Nephron progenitor cell (in vitro differentiated cells): Measurements from ENCODE around the gene NCOA6.

Experiments
- DNase-seq: peaks from one replicate; pipeline ENCODE4 v3.0.0; 2021
- H3K27ac Mint-ChIP-seq: 2 replicates; pipeline ENCODE4 v1.8.0; 2021; ENCODE audit warnings: mild to moderate bottlenecking, moderate library complexity, mixed read lengths
- H3K27me3 Mint-ChIP-seq: 2 replicates; pipeline ENCODE4 v1.8.0; 2021; ENCODE audit warnings: mild to moderate bottlenecking, low read depth, mixed read lengths; ENCODE audit not compliant: poor library complexity
- H3K36me3 Mint-ChIP-seq: 2 replicates; pipeline ENCODE4 v1.8.0; 2021; ENCODE audit warnings: low read depth, mixed read lengths
- H3K4me1 Mint-ChIP-seq: 2 replicates; pipeline ENCODE4 v1.8.0; 2021; ENCODE audit warnings: mixed read lengths
- H3K4me3 Mint-ChIP-seq: 2 replicates; pipeline ENCODE4 v1.8.0; 2021; ENCODE audit warnings: mild to moderate bottlenecking, moderate library complexity, mixed read lengths
- H3K9me3 Mint-ChIP-seq: 2 replicates; pipeline ENCODE4 v1.8.0; 2021; ENCODE audit warnings: mild to moderate bottlenecking, moderate library complexity, mixed read lengths
- TF ChIP-seq, protein P1 (sequence below): fragments of 200-600 bp; sonication (generic); IDR thresholded peaks from 2 replicates; pipeline ENCODE4 v1.5.0; 2021; ENCODE audit warnings: antibody characterized with exemption

Gene NCOA6

DNA sequence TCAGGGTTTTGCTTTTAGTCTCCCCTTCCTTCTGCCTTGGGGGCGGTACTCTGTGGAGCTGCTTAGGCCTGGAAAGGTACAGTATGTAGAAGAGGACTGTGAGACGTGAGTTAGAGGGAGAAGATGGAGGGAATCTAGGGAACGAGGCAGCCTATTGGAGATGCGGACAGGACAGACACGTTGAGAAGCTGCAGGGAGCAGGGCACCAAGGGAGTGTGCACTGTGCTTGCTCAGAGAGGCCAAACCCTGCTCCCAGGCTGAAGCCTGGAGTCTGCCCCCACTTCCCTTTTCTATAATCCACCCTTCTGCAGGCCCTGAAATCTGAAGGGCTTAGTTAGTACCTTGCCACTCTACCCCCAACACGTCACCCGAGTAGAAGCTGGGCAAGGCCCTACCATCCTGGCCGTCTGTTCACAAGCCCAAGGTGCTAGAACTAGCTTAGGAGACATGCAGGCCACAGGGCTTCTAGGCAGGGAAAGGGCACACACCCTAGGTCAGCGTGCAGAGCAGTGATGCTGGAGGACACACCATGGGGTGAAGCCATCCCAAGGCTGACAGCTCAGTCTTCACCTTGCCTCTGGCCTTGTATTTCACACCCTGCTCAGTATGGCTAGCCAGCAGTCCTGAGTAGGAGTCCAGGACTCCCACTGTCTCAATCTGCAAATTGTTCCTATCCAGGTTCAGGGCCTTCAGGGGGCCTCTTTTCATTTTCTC, 114.4 kb downstream of the NCOA6 start:
- no peak for DNase-seq
- no peak overlapping the region for H3K27ac Mint-ChIP-seq
- peaks cover 28% of the 10 kb centered on the region for H3K4me1 Mint-ChIP-seq
- peaks cover 20% of the 10 kb centered on the region for H3K36me3 Mint-ChIP-seq
- H3K4me3 Mint-ChIP-seq: peak overlapping the region; percentile 85
- TF ChIP-seq, protein P1, sequence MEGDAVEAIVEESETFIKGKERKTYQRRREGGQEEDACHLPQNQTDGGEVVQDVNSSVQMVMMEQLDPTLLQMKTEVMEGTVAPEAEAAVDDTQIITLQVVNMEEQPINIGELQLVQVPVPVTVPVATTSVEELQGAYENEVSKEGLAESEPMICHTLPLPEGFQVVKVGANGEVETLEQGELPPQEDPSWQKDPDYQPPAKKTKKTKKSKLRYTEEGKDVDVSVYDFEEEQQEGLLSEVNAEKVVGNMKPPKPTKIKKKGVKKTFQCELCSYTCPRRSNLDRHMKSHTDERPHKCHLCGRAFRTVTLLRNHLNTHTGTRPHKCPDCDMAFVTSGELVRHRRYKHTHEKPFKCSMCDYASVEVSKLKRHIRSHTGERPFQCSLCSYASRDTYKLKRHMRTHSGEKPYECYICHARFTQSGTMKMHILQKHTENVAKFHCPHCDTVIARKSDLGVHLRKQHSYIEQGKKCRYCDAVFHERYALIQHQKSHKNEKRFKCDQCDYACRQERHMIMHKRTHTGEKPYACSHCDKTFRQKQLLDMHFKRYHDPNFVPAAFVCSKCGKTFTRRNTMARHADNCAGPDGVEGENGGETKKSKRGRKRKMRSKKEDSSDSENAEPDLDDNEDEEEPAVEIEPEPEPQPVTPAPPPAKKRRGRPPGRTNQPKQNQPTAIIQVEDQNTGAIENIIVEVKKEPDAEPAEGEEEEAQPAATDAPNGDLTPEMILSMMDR: no peak
- no peaks in the 10 kb centered on the region for H3K9me3 Mint-ChIP-seq
- peaks cover 35% of the 10 kb centered on the region for H3K27me3 Mint-ChIP-seq

DNA sequence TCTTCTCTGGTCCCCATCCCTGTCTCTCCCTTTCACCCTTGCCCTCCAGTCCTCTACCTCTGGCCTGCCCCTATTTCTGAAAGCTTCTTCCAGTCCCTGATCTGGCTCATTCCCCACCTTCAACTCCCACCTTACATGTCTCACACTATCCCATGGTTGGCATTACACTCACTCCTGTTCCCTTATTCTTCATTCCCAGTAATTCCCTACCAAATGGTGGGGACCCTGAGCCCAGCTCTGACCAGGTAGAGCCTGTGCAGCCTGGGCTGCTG, 114.9 kb downstream of the NCOA6 start:
- H3K4me3 Mint-ChIP-seq: peak overlapping the region; percentile 85
- peaks cover 32% of the 10 kb centered on the region for H3K4me1 Mint-ChIP-seq
- no peak overlapping the region for H3K27ac Mint-ChIP-seq
- TF ChIP-seq, protein P1: no peak
- H3K36me3 Mint-ChIP-seq: peaks cover 20% of the 10 kb centered on the region
- DNase-seq: no peak
- peaks cover 38% of the 10 kb centered on the region for H3K27me3 Mint-ChIP-seq
- H3K9me3 Mint-ChIP-seq: no peaks in the 10 kb centered on the region

DNA sequence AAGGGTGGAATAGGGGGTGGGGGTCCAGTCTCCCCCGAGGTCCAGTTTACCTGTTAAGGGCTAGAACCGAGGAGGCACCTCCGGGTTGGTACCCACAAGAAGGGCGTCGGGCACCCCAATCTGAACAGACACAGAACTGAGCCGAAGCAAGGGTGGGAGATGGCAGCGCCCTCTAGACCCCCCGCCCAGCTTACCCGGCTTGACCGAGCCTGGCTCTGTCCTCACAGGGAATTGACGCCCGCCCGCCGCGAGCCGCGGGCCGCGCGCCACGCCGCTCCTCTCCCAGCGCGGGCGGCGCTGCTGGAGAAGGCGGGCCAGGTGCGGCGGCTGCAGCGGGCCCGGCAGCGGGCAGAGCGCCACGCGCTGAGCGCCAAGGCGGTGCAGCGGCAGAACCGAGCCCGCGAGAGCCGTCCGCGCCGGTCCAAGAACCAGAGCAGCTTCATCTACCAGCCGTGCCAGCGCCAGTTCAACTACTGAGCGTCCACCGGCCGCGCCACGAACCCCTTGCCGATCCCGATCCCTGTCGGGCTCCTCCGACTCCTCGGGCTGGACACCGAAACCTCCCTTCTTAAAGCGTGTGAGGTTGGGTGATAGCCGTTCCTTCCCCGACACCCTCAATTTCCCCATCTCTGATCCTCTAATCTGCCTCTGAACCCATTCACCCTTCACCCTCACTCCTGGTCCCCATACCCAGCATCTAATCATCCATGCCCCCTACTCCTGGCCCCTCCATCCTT, 115.5 kb downstream of the NCOA6 start:
- no peak overlapping the region for H3K27ac Mint-ChIP-seq
- peak overlapping the region; percentile 85 for H3K4me3 Mint-ChIP-seq

DNA sequence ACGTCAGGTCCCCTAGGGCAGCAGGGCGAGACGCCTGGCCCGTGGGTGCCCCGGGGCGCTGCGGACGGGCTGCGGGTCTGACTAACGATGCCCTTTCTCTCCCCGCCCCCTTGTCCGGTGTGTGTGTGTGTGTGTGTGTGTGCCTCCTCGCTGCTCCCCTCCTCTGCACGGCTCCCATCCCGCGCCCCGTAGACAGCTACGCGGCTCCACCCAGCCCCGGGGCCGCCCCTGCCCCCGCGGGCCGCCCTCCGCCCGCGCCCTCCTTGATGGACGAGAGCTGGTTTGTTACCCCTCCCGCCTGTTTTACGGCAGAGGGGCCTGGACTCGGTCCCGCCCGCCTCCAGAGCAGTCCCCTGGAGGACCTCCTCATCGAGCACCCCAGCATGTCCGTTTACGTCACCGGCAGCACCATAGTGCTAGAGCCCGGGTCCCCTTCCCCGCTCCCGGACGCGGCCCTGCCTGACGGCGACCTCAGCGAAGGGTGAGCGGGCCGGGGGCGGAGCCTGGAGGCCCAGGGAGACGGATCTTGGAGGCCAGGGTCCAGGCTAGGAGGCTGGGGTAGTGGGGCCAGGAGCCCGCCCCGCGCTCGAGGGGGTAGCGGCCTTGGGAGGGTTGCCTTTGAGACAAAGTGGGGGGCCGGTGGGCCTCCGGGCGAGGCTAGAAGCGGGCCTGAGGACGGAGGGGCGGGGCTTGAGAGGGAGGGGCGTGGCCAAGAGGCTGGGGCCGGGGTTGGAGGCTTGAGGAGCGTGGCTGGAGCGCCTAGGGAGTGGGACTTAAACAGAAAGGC, 116.2 kb downstream of the NCOA6 start:
- Mint-ChIP-seq H3K27me3 (peaks cover 41% of the 10 kb centered on the region), H3K4me1 (peaks cover 42% of the 10 kb centered on the region), H3K4me3 (peak overlapping the region; percentile 83), H3K36me3 (peaks cover 10% of the 10 kb centered on the region), H3K9me3 (no peaks in the 10 kb centered on the region), H3K27ac (no peak overlapping the region)
- TF ChIP-seq, protein P1: no peak
- peak; percentile 88 for DNase-seq

More for the DNA sequence above, 115.5 kb downstream of the NCOA6 start:
- DNase-seq: peak; percentile 79
- Mint-ChIP-seq H3K9me3 (no peaks in the 10 kb centered on the region), H3K36me3 (peaks cover 17% of the 10 kb centered on the region), H3K27me3 (peaks cover 41% of the 10 kb centered on the region), H3K4me1 (peaks cover 37% of the 10 kb centered on the region)
- TF ChIP-seq, protein P1: no peak

DNA sequence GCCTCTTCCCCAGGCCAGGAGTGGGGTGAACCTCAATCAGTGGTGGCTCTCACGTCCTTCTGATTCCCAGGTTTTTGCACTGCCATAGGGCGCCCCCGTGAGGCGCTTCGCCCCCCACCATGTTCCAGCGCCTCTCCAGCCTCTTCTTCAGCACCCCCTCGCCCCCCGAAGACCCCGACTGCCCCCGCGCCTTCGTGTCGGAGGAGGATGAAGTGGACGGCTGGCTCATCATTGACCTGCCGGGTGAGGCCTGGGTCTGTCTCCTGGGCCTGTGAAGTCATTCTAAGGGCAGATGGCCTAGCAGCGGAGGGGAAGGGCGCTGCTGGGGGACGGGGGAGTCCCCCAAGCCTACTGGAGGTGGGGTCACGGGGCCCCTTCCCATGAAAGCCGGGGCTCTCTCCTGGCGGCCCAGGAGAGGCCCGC, 116.8 kb downstream of the NCOA6 start:
- H3K4me3 Mint-ChIP-seq: peak overlapping the region; percentile 83
- H3K9me3 Mint-ChIP-seq: no peaks in the 10 kb centered on the region
- H3K4me1 Mint-ChIP-seq: peaks cover 44% of the 10 kb centered on the region
- H3K27ac Mint-ChIP-seq: no peak overlapping the region
- TF ChIP-seq, protein P1: peak; percentile 40
- H3K27me3 Mint-ChIP-seq: peaks cover 41% of the 10 kb centered on the region
- peaks cover 8% of the 10 kb centered on the region for H3K36me3 Mint-ChIP-seq
- DNase-seq: peak; percentile 62
